ENCODE data around the gene ADAMTSL3.

- TF ChIP-seq CTCF (conservative IDR thresholded peaks at IDR 0.05) (no peak), ZFX (IDR thresholded peaks at IDR 0.05) (no peak)
Observed at GRCh38 chr15:83935774-83936173, 281.9 kb downstream of the ADAMTSL3 start.

All from C4-2B (cell line).